Motor neuron (in vitro differentiated cells): ENCODE measurements around the gene CALML5. TPM values are rescaled to one million over a fixed set of nuclear protein-coding genes. Genes with fewer than 3 reads are reported as not detected.

Experiments used
- ATAC-seq, 8 experiments: fragments of 200-7000 bp; cut with Tn5 transposase; replicated peaks in 6 of 8; 2 replicates each; pipeline ENCODE4 v1.8.0; 2021; ENCODE audit warnings: mild to moderate bottlenecking in 8 of 8, moderate library complexity in 8 of 8
- H3K27ac ChIP-seq, 2 donors: fragments of 250-450 bp; sonication (Bioruptor Pico); 2 replicates each; pipeline ENCODE4 v1.9.0; 2021; ENCODE audit warnings: antibody characterized with exemption in 2 of 2, mild to moderate bottlenecking in 2 of 2, moderate library complexity in 1 of 2
- H3K4me1 ChIP-seq, 2 donors: fragments of 250-450 bp; sonication (Bioruptor Pico); replicated peaks in 1 of 2; 2 replicates each; pipeline ENCODE4 v1.6.1; 2021; ENCODE audit warnings: antibody characterized with exemption in 2 of 2, mild to moderate bottlenecking in 2 of 2, moderate library complexity in 1 of 2
- H3K4me3 ChIP-seq, 5 donors: fragments of 250-450 bp; sonication (Bioruptor Pico); 2 replicates each; pipeline ENCODE4 v1.9.0; 2021; ENCODE audit warnings: antibody characterized with exemption in 5 of 5, mild to moderate bottlenecking in 5 of 5, moderate library complexity in 4 of 5
- WGBS, 10 experiments: fragments of 450-650 bp; shearing (Covaris generic); methylation state at CpG; one replicate each; pipeline ENCODE4 v1.0.0; 2022; 5-methylcytosine and 5-hydroxymethylcytosine counted together
- in situ Hi-C, 9 experiments: fragments of 400-800 bp; cut with MboI; loops; one replicate each; pipeline ENCODE4 v1.15.0; 2021; ENCODE audit warnings: low sequenced_read_pairs in 9 of 9, low pct_unique_long_range_greater_than_20kb in 2 of 9; ENCODE audit not compliant: unreplicated experiment in 9 of 9
- total RNA-seq, 8 experiments: library from RNA; unstranded; fragments of 300-600 nt; gene quantifications; 2 replicates each; pipeline versions ENCODE4 v1.2.3 to v1.2.4, GENCODE V29; 2022

The CALML5 gene
- total RNA-seq, 8 experiments from 2014 or later: 0.47 to 3.3 (median 1.7) TPM; not detected in 5

DNA sequence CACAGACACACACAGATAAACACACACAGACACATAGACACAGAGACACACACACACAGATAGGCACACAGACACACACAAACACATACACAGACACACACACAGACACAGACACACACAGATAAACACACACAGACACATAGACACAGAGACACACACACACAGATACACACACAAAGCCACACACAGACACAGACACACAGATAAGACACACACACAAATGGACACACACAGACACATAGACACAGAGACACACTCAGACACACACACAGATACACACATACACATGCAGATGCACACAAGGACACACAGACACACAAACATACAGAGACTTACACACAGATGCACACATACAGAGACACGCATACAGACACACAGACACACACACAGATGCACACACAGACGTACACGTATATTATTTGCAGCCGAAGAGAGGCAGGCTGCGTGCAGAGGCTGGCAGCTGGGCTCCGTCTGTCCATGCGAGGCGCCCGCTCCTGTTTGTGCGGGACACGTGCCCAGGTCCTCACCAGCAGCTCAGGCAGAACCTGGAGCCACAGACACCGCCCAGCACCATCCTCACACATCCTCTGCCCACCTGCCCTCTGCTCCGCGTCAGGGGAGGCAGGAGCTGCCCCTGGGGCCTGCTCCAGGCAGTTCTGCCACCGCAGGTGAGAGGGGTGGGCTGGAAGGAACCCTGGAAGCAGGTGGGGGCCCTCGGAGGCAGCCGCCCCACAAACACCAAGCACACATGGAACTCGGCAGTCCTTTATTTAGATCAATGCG is 1.2 kb downstream of the CALML5 start:
- Histone ChIP-seq H3K4me3 (no peak overlapping the region), H3K4me1 (peaks cover 0 to 6% of the 10 kb centered on the region in 2 donors), H3K27ac (no peak overlapping the region)
- WGBS, 10 experiments: 75 to 93% (median 91%) methylated on average over 2 to 7 of the region's 19 CpGs; no CpG with 5 or more reads in 6 of the 10 experiments
- no peak for ATAC-seq
- in situ Hi-C loops: no loop called here

DNA sequence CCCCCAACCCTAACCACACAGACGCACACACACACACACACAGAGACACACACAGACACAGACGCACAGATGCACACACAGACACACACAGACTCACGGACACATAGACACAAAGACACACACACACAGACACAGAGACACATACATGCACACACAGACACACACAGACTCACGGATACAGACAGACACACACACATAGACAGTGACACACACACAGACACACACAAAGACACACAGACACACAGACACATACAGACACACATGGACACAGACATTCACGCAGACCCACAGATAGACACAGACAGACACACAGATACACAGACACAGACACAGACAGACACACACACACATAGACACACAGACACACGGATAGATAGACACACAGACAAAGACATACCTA is 2.1 kb downstream of the CALML5 start:
- no peak for ATAC-seq
- H3K27ac ChIP-seq: no peak overlapping the region
- 31 to 100% (median 85%) methylated on average over 1 to 2 of the region's 6 CpGs; no CpG with 5 or more reads in 6 of the 10 experiments for WGBS, 10 experiments
- no peak overlapping the region for H3K4me3 ChIP-seq
- in situ Hi-C loops: no loop called here
- H3K4me1 ChIP-seq: peaks cover 0 to 6% of the 10 kb centered on the region in 2 donors

DNA sequence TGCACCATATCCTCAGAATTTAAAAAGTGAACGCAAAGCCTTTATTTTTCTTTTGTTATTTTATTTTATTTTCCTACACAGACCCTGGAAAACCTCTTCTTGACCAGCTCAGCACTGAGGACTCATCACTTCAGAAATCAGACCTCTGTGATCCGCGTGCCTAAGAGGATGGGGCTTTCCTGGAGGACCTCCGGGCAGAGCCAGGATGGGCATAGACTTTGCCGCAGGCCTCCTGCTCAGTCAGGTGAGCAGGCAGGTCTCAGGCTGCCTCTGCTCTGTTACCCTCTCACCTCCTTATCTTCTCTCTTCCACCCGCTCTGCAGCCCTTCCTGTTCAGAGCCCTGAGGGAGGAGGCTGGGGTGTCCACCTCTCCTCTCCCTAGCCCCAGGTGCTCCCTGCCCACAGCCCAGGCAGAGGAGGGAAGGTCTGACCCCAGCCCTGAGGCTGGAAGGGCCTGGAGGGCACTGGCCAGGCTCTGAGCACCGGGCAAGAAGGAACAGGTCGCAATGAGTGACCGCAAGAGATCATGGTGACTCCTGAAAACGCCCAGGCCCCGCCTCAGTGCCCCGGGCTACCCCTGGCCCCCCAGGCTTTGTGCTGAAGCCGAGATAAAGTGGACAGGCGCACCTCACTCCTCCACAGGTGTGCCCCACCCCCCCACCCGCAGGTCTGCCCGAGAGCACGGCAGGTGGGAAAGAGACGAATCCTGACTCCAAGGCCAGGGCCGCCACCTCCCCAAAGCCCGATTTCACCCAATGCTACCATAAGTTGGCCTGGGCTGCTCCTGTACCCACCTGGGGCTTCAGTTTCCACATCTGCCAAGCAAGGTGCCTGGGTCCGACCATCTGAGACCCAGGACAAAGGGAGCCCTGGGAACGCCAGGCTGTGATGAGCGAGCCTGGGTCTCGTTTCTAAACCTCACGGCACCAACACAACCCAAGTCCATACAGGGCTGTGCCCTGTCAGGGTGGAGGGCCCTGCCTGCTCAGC is 2.8 kb downstream of the CALML5 start:
- no peak overlapping the region for H3K27ac ChIP-seq
- ATAC-seq: no peak
- WGBS, 10 experiments: 68 to 94% (median 83%) methylated on average over 1 to 5 of the region's 25 CpGs; no CpG with 5 or more reads in 1 of the 10 experiments

DNA sequence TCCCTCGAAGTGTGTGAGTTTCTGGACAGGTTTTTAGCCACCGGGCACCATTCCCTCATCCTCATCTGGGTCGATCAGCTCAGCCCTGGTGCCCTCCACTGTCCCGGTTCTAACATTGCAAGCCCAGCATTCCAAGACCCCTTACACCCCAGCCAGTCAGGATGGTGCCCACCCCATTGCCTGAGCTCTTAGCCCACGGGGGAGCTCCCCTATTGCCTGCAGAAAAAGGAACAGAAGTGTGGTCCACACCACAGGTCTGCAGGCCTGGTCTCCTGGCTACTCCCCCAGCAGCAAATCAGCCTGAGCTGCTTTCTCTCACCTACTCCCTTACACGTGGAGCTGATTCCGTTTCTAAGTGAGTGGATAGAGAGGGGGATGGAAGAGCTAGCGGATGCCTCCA is 4.8 kb downstream of the CALML5 start:
- no peak overlapping the region for H3K27ac ChIP-seq
- no peak overlapping the region for H3K4me3 ChIP-seq
- 50 to 100% (median 67%) methylated on average over 1 to 6 of the region's 8 CpGs; no CpG with 5 or more reads in 5 of the 10 experiments for WGBS, 10 experiments
- H3K4me1 ChIP-seq: no peaks in the 10 kb centered on the region
- in situ Hi-C loops: no loop called here
- no peak for ATAC-seq

More for the DNA sequence above, 2.8 kb downstream of the CALML5 start:
- H3K4me3 ChIP-seq: no peak overlapping the region
- in situ Hi-C loops: no loop called here
- peaks cover 0 to 6% of the 10 kb centered on the region in 2 donors for H3K4me1 ChIP-seq

DNA sequence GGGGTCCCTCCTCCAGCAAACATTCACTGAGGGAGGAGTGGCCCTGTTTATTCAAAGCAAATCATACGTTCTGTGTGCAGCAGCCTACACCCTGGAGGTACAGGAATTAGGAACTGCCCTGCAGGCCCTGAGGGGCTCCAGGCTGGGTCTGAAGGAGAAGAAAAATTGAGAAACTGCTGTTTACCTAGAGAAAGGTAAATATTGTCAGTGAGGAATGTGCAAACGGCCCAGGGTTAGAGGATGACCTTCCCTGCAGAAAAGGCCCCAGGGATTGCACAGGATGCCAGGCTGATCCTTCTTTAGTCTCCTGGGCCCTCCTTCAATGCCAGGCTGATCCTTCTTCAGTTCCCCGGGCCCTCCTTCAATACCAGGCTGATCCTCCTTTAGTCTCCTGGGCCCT is 5.7 kb downstream of the CALML5 start:
- in situ Hi-C loops: no loop called here

DNA sequence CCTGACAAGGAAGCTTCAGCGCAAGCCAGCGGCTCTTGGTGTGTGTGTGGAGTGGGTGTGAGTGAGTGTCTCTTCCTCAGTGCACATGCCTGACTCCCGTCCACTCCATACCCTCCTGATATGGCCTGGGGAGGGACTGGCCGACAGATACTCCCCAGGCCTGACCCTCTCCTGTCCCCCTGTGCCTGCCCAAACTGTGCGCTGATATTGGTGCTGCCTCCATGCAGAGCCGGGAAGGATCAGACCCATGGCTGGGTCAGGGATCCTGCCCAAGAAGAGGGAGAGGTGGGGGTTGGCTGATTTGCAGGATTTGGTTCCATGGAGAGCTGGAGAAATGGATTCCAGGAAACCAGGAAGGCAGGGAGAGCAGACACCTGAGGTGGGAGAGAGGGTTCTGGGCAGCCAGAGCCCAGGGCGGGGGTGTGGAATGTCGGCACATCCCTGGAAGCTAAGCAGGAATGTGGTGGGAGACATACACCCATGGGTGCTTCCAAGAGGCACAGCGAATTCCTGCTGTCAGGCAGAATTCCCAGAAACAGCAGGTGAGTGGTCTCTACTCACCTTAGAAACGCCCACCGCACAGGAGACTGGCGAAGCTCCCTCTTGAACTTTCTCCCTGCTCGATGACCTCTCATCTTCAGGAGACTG is 6.3 kb downstream of the CALML5 start:
- in situ Hi-C loops: no loop called here
- no peak for ATAC-seq
- no peak overlapping the region for H3K4me3 ChIP-seq
- no peaks in the 10 kb centered on the region for H3K4me1 ChIP-seq
- WGBS, 10 experiments: 60 to 100% (median 76%) methylated on average over 1 to 4 of the region's 13 CpGs; no CpG with 5 or more reads in 6 of the 10 experiments
- H3K27ac ChIP-seq: no peak overlapping the region

More for the DNA sequence above, 5.7 kb downstream of the CALML5 start:
- WGBS, 10 experiments: 33 to 83% (median 80%) methylated on average over 1 of the region's 3 CpGs; no CpG with 5 or more reads in 6 of the 10 experiments
- Histone ChIP-seq H3K4me1 (no peaks in the 10 kb centered on the region), H3K27ac (no peak overlapping the region), H3K4me3 (no peak overlapping the region)
- ATAC-seq: peak in 4 of 8 experiments; percentile 18 to 61 (median 26)

DNA sequence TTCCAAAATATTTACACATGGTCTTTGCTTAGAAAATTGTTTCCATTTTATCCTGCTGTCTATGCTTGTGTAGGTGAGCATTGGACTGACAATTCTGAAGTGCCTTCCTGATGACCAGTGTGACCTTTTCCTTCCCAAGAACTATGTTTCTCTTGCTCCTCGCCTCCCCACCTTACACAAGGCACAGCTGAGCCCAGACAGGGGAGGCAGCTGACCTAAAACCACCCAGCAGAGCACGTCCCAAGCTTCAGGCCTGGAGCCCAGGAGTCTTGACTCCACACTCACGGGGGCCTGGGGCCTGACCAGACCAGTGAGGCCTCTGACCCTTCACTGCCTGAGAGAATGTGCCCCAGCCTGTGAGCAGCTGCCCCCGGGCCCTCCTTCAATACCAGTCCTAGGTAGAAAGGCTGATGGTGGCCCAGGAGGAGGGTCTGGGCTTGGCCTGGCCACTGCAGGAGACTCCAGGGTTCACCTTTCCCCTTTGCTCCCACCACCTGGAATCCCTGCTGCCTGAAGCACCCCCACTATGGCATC is 7.0 kb downstream of the CALML5 start:
- Histone ChIP-seq H3K27ac (no peak overlapping the region), H3K4me1 (no peaks in the 10 kb centered on the region), H3K4me3 (no peak overlapping the region)
- ATAC-seq: no peak
- in situ Hi-C loops: no loop called here
- 40 to 100% (median 65%) methylated on average over 1 of the region's 4 CpGs; no CpG with 5 or more reads in 6 of the 10 experiments for WGBS, 10 experiments

DNA sequence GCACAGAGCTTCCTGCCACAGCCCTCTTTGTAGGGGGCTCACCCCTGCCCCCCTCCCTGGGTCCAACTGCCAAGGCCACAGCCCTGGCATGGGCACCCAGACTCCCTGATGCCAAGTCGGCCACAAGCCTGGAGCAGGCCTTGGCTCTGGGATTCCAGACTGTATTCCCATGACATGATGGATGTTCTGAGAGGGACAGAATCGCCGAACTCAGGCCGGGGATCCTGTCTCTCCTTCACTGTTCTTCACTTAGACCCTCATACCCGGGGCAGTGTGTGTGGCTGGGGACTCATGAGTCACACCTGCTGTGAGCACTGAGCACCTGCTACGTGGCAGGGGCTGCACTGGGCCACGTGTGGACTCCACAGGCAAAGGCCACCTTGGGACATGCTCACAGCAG is 7.9 kb downstream of the CALML5 start:
- H3K4me3 ChIP-seq: no peak overlapping the region
- ATAC-seq: no peak
- no peaks in the 10 kb centered on the region for H3K4me1 ChIP-seq
- in situ Hi-C loops: no loop called here
- no peak overlapping the region for H3K27ac ChIP-seq
- WGBS, 10 experiments: 20 to 100% (median 80%) methylated on average over 1 to 4 of the region's 7 CpGs; no CpG with 5 or more reads in 4 of the 10 experiments

DNA sequence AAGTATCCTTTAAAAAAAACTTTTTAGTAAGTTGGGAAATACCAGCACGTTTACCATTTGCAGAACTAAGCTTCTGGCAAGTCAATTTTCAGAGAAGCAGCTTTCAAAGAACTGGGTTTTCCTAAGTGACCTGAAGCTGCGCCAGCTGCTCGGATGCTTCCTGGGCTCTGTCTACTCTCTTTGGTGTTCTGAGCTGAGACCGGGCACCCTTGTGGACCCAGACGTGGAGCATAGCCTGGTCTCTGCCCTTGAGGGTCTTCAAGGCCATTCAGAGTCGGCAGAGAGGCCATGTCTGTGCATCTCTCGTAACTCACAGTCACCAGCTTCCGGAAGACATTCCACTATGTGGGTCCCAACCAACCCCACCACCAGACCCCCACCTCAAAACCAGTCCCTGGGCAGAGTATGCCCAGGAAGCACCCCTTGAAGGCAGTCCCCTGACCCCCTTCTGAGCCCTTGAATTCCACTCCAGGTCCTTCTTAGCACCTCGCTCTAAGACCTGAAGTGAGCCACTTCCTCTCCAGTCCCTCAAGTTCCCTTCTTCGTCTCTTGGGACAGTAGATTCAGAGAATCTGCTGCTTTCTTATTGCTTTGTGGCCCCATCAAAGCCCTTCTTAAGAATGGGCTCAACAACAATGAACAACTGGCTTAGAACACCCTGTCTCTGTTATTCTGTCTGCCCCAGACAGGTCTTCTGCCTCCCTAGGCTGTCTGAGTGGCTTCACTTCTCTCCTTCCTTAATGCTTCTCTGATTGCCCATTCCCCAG is 8.5 kb downstream of the CALML5 start:
- in situ Hi-C loops: no loop called here
- 56 to 100% (median 74%) methylated on average over 1 to 7 of the region's 10 CpGs; no CpG with 5 or more reads in 2 of the 10 experiments for WGBS, 10 experiments
- H3K27ac ChIP-seq: no peak overlapping the region
- ATAC-seq: no peak
- peaks cover 0 to 3% of the 10 kb centered on the region in 2 donors for H3K4me1 ChIP-seq
- no peak overlapping the region for H3K4me3 ChIP-seq

DNA sequence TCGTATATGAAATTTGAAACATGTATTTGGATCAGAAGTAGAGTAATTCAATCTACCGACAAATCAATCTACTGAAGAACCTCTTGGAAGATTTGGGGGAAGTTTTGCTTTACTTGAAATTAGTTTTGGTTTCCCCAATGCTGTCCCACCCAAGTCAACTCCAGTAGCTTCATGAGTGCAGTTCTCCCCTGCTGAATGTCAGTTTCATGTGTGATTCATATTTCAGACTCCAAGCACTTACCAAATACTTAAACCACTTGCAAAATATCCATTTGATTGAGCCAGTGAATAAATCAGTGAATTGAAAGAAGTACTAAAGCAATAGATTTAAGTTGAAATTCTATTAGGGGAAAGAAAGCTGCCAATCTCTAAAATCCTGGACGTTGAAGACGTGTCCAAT is 9.3 kb downstream of the CALML5 start:
- in situ Hi-C loops: no loop called here
- ATAC-seq: no peak
- WGBS, 10 experiments: 60 to 100% (median 90%) methylated on average over 1 to 4 of the region's 4 CpGs; no CpG with 5 or more reads in 1 of the 10 experiments
- Histone ChIP-seq H3K4me1 (peaks cover 0 to 7% of the 10 kb centered on the region in 2 donors), H3K4me3 (no peak overlapping the region), H3K27ac (no peak overlapping the region)

DNA sequence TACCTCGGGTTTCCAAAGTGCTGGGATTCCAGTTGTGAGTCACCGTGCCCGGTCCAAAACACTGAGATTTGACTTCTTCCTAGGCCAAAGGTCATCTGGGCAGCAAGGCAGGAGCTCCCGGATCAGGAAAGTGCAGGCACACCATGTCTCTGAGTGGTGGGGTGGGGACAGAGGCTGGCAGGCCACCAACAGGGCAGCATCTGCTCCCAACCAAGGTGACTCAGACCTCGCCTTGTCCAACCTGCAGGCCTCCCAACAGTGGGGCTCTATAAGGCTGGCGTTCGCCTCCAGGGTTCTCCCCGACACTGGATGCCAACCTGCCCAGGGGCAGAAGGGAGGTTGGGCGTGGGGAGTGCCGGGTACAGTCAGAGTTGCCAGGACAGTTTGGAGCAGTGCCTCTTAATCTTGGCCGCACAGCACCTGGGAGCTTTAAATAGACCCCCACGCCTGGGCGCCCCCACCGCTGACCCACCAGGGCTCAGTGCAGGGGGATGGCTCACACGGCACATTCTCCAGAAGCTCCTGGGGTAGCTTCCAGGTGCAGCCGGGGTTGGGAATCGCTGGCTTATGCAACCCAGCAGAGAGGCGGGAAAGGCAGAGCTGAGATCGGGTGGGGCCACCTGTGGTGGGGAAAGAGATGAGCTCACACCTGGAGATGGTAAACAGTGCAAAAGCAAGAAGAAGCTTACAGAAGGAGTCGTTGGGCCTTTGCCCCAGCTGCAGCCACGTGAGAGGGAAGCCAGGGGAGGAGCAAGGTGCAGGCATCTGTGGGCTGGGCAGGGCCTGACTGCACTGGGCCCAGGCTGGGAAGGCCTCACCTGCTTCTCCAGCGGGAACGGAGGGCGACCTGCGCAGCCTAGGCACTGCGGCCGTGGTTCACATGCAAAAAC is 10.9 kb downstream of the CALML5 start:
- no peak for ATAC-seq
- no peak overlapping the region for H3K4me3 ChIP-seq
- peaks cover 0 to 7% of the 10 kb centered on the region in 2 donors for H3K4me1 ChIP-seq
- WGBS, 10 experiments: 76 to 100% (median 84%) methylated on average over 1 to 12 of the region's 27 CpGs; no CpG with 5 or more reads in 1 of the 10 experiments
- no peak overlapping the region for H3K27ac ChIP-seq
- in situ Hi-C loops: no loop called here
